A549 (cell line): ENCODE measurements around the gene BRAP. TPM values are rescaled to one million over a fixed set of nuclear protein-coding genes. Genes with fewer than 3 reads are reported as not detected.
"Not testable (repeated sequence)": the region's sequence is repeated elsewhere in the genome, so short reads cannot be mapped to it uniquely, and the experiment has no call there.

Source experiments
- ATAC-seq, 2 experiments: fragments of 200-7000 bp in 1 of 2; fragments of >200 bp in 1 of 2; cut with Nextera tagmentation in 1 of 2; cut with Tn5 transposase in 1 of 2; 3 replicates each; pipeline versions ENCODE4 v1.8.0 to v1.9.1; 2018 to 2020; ENCODE audit warnings: mild to moderate bottlenecking in 1 of 2, moderate library complexity in 1 of 2
- CTCF ChIA-PET: fragments of 300-600 bp; sonication (Branson Sonifier 250); formaldehyde crosslinking; extraction: SDS; loops from one replicate; lab custom pipeline; 2021; ENCODE audit warnings: antibody characterized with exemption, inconsistent platforms; lab: Yijun Ruan, JAX
- POLR2A ChIA-PET: fragments of 350-600 bp; formaldehyde crosslinking; extraction: SDS; loops from one replicate; lab custom pipeline; 2021; ENCODE audit warnings: antibody characterized with exemption, inconsistent platforms; lab: Yijun Ruan, JAX
- DNase-seq, 2 experiments: peaks; one replicate each; pipeline versions ENCODE4 v3.0.0 to v3.0.0-alpha.2; 2011 to 2016; ENCODE audit warnings: low read depth in 1 of 2, low spot score in 1 of 2
- FAIRE-seq: peaks from 2 replicates; lab custom pipeline; 2011; peaks lifted over from hg19 to GRCh38; lab: Jason Lieb, UNC
- H3K27ac ChIP-seq, 2 experiments: fragments of >200 bp; sonication (Bioruptor Twin); formaldehyde crosslinking; 3 replicates each; pipeline ENCODE4 v1.5.1; 2016 to 2017
- H3K4me1 ChIP-seq: fragments of >200 bp; sonication (Bioruptor Twin); formaldehyde crosslinking; 3 replicates; pipeline ENCODE4 v1.6.1; 2016
- H3K4me2 ChIP-seq: fragments of >200 bp; sonication (Bioruptor Twin); formaldehyde crosslinking; 3 replicates; pipeline ENCODE4 v1.6.1; 2016
- H3K4me3 ChIP-seq: fragments of >200 bp; sonication (Bioruptor Twin); formaldehyde crosslinking; 3 replicates; pipeline ENCODE4 v1.5.1; 2016
- H3K9me3 ChIP-seq: fragments of >200 bp; sonication (Bioruptor Twin); formaldehyde crosslinking; 3 replicates; pipeline ENCODE4 v1.6.1; 2016
- CBX2 ChIP-seq: fragments of 200-600 bp; sonication (generic); IDR thresholded peaks from 2 replicates; pipeline ENCODE4 v1.6.1; 2016; ENCODE audit warnings: low read depth, mild to moderate bottlenecking, borderline replicate concordance
- CHD2 ChIP-seq: fragments of 150-350 bp; IDR thresholded peaks from 2 replicates; pipeline ENCODE4 v1.6.1; 2014; ENCODE audit warnings: low read length; ENCODE audit not compliant: partially characterized antibody
- EHF ChIP-seq: fragments of 250-450 bp; sonication (Bioruptor Pico); IDR thresholded peaks from 2 replicates; pipeline ENCODE4 v1.5.0; 2020; ENCODE audit warnings: mild to moderate bottlenecking
- EP300 ChIP-seq, 2 experiments: fragments of >200 bp; sonication (Bioruptor Twin); formaldehyde crosslinking; IDR thresholded peaks; 2 replicates in 1 of 2; 3 replicates in 1 of 2; pipeline ENCODE4 v1.6.1; 2016 to 2017
- FOSL2 ChIP-seq, 2 experiments: fragments of 450-650 bp in 1 of 2; fragments of >200 bp in 1 of 2; sonication (Bioruptor Twin) in 1 of 2; formaldehyde crosslinking; IDR thresholded peaks; 2 replicates each; pipeline versions ENCODE4 v1.5.0 to v1.6.1; 2016 to 2020; ENCODE audit warnings: mild to moderate bottlenecking in 1 of 2, moderate library complexity in 1 of 2
- FOXS1 ChIP-seq: fragments of 250-450 bp; sonication (Bioruptor Pico); IDR thresholded peaks from 2 replicates; pipeline ENCODE4 v1.5.0; 2020; ENCODE audit warnings: mild to moderate bottlenecking, moderate library complexity
- GATA3 ChIP-seq: IDR thresholded peaks from 2 replicates; pipeline ENCODE4 v1.6.1; 2012; ENCODE audit warnings: borderline replicate concordance
- HDAC2 ChIP-seq: fragments of 200-600 bp; sonication (generic); IDR thresholded peaks from 2 replicates; pipeline ENCODE4 v1.6.1; 2016
- HOXB5 ChIP-seq: fragments of 250-450 bp; sonication (Bioruptor Pico); IDR thresholded peaks from 2 replicates; pipeline ENCODE4 v1.5.0; 2020; ENCODE audit warnings: mild to moderate bottlenecking, moderate library complexity
- KDM5A ChIP-seq: fragments of 200-600 bp; sonication (generic); IDR thresholded peaks from 2 replicates; pipeline ENCODE4 v1.6.1; 2016; ENCODE audit warnings: antibody characterized with exemption, mild to moderate bottlenecking
- NR3C1 ChIP-seq: fragments of >200 bp; sonication (Bioruptor Twin); formaldehyde crosslinking; IDR thresholded peaks from 3 replicates; pipeline ENCODE4 v1.6.1; 2017
- PHF8 ChIP-seq: fragments of 200-600 bp; sonication (generic); IDR thresholded peaks from 2 replicates; pipeline ENCODE4 v1.6.1; 2016; ENCODE audit warnings: low read depth, mild to moderate bottlenecking, antibody characterized with exemption, moderate library complexity, borderline replicate concordance
- POLR2AphosphoS2 ChIP-seq: conservative IDR thresholded peaks from 2 replicates; pipeline ENCODE4 v1.6.1; 2012; ENCODE audit warnings: low read length, improper control_type of control experiment, inconsistent platforms
- RNF2 ChIP-seq: fragments of 200-600 bp; sonication (generic); IDR thresholded peaks from 2 replicates; pipeline ENCODE4 v1.6.1; 2016; ENCODE audit warnings: low read depth, mild to moderate bottlenecking, antibody characterized with exemption, moderate library complexity, borderline replicate concordance
- SREBF2 ChIP-seq: fragments of 450-650 bp; IDR thresholded peaks from 2 replicates; pipeline ENCODE4 v1.6.1; 2014; ENCODE audit warnings: mild to moderate bottlenecking, moderate library complexity
- WGBS: methylation state at CpG from one replicate; pipeline ENCODE4 v1.1.6; 2017; ENCODE audit errors: missing lambda C conversion rate; 5-methylcytosine and 5-hydroxymethylcytosine counted together
- polyA plus RNA-seq, 4 experiments: library from polyadenylated mRNA; depleted of rRNA in 3 of 4; stranded (reverse); fragments of >200 nt; fragmentation: RNase III in 1 of 4; extraction: RNeasy Plus Mini Kit Qiagen cat#74134 plus additional on column Dnase treatment in 1 of 4; gene quantifications; 2 replicates in 3 of 4; 3 replicates in 1 of 4; pipeline ENCODE4 v1.2.3, GENCODE V29; 2011 to 2017
- TF ChIP-seq, protein P1 (sequence below): IDR thresholded peaks from 2 replicates; pipeline ENCODE4 v1.6.1; 2012
- TF ChIP-seq, protein P2 (sequence below): fragments of >200 bp; sonication (Bioruptor Twin); formaldehyde crosslinking; IDR thresholded peaks from 3 replicates; pipeline ENCODE4 v1.5.1; 2016
- TF ChIP-seq, protein P3 (sequence below): IDR thresholded peaks from 2 replicates; pipeline ENCODE4 v1.6.1; 2012; ENCODE audit warnings: low read depth, borderline replicate concordance
- TF ChIP-seq, protein P4 (sequence below): fragments of 250-450 bp; sonication (Bioruptor Pico); IDR thresholded peaks from 2 replicates; pipeline ENCODE4 v1.5.0; 2020; ENCODE audit warnings: low read depth, mild to moderate bottlenecking, moderate library complexity

Gene BRAP
- polyA plus RNA-seq, 2 of the 4 experiments (the other 2 are of a cell fraction): 13.0 to 29.7 TPM

DNA sequence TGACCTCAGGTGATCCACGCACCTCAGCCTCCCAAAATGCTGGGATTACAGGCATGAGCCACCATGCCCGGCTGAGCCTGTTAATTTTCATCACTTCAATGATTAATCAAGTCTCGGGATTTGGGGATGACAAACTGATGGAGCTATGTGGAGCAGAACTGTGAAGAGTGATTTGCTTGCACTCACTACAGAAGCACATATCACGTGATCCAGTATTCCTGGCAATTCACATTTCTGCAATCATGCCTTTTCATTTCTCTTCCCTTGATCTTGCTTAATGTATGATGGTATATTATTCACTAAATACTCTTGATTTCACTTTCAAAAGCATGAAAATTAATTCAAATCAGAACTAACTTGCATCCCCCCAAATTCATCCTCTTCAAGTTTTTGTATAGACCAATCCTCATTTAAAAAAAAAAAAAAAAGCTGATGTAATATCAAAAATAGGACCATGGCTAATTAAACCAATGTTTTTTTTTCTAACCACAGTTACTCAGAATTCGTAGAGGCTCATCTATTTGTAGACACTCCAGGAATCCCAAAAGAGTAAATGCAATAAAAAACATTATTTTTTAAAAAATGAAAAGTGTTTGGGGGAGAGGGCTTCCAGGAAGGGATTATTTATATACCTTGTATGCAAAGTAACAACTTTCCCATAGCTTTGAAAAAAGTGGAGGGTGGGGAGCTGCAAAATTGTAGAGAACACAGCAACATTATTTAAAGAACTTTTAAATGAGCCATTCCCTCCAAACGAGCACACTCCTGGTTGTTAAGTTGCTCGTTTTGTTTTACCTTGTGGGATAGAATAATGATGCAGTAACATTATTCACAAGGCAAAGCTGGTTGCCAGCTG, 79.6 kb downstream of the BRAP start:
- no peak for TF ChIP-seq EP300 (IDR thresholded peaks at IDR 0.05)
- no peak for TF ChIP-seq POLR2AphosphoS2
- no peak for TF ChIP-seq FOSL2 (IDR thresholded peaks at IDR 0.05)
- TF ChIP-seq FOSL2 (CRISPR knock-in tag; IDR thresholded peaks at IDR 0.05): no peak
- TF ChIP-seq SREBF2: no peak
- no peak for TF ChIP-seq GATA3
- TF ChIP-seq NR3C1: no peak
- no peak for TF ChIP-seq EHF (CRISPR knock-in tag)
- TF ChIP-seq, protein P1, sequence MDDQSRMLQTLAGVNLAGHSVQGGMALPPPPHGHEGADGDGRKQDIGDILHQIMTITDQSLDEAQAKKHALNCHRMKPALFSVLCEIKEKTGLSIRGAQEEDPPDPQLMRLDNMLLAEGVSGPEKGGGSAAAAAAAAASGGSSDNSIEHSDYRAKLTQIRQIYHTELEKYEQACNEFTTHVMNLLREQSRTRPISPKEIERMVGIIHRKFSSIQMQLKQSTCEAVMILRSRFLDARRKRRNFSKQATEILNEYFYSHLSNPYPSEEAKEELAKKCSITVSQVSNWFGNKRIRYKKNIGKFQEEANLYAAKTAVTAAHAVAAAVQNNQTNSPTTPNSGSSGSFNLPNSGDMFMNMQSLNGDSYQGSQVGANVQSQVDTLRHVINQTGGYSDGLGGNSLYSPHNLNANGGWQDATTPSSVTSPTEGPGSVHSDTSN: no peak
- no peak for TF ChIP-seq FOXS1 (CRISPR knock-in tag)
- no peak for TF ChIP-seq KDM5A
- no peak for TF ChIP-seq HOXB5
- TF ChIP-seq, protein P2, sequence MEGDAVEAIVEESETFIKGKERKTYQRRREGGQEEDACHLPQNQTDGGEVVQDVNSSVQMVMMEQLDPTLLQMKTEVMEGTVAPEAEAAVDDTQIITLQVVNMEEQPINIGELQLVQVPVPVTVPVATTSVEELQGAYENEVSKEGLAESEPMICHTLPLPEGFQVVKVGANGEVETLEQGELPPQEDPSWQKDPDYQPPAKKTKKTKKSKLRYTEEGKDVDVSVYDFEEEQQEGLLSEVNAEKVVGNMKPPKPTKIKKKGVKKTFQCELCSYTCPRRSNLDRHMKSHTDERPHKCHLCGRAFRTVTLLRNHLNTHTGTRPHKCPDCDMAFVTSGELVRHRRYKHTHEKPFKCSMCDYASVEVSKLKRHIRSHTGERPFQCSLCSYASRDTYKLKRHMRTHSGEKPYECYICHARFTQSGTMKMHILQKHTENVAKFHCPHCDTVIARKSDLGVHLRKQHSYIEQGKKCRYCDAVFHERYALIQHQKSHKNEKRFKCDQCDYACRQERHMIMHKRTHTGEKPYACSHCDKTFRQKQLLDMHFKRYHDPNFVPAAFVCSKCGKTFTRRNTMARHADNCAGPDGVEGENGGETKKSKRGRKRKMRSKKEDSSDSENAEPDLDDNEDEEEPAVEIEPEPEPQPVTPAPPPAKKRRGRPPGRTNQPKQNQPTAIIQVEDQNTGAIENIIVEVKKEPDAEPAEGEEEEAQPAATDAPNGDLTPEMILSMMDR: no peak
- no peak for TF ChIP-seq RNF2
- no peak for TF ChIP-seq PHF8
- TF ChIP-seq, protein P3, sequence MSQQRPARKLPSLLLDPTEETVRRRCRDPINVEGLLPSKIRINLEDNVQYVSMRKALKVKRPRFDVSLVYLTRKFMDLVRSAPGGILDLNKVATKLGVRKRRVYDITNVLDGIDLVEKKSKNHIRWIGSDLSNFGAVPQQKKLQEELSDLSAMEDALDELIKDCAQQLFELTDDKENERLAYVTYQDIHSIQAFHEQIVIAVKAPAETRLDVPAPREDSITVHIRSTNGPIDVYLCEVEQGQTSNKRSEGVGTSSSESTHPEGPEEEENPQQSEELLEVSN: no peak
- no peak for TF ChIP-seq CBX2
- TF ChIP-seq HDAC2: no peak
- TF ChIP-seq, protein P4, sequence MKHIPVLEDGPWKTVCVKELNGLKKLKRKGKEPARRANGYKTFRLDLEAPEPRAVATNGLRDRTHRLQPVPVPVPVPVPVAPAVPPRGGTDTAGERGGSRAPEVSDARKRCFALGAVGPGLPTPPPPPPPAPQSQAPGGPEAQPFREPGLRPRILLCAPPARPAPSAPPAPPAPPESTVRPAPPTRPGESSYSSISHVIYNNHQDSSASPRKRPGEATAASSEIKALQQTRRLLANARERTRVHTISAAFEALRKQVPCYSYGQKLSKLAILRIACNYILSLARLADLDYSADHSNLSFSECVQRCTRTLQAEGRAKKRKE: no peak
- TF ChIP-seq CHD2: no peak
- H3K4me3 ChIP-seq: no peak overlapping the region
- ATAC-seq (no peak), DNase-seq (no peak), FAIRE-seq (no peak)
- H3K4me2 ChIP-seq: no peak overlapping the region
- POLR2A ChIA-PET: interaction anchor here (0.6 kb wide), 1 partner anchor 123 kb away, joined by 3 read pairs; no protein-coding TSS in a partner anchor
- no peak overlapping the region for H3K27ac ChIP-seq
- CTCF ChIA-PET: interaction anchor here (0.6 kb wide), 1 partner anchor 870 kb away, joined by 4 read pairs; no protein-coding TSS in a partner anchor
- H3K9me3 ChIP-seq: no peaks in the 10 kb centered on the region
- no peaks in the 10 kb centered on the region for H3K4me1 ChIP-seq
- 65% methylated on average over 7 of the region's 7 CpGs for WGBS

DNA sequence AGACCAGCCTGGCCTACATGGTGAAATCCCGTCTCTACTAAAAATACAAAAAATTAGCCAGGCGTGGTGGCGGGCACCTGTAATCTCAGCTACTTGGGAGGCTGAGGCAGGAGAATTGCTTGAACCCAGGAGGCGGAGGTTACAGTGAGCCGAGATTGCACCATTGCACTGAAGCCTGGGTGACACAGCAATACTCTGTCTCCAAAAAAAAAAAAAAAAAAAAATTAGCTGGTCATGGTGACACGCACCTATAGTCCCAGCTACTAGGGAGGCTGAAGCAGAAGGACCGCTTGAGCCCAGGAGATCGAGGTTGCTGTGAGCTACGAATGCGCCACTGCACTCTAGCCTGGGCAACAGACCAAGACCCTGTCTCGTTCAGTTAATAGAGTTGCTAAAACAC, 82.9 kb downstream of the BRAP start:
- 92% methylated on average over 11 of the region's 11 CpGs for WGBS
- ATAC-seq, POLR2A ChIA-PET: not testable (repeated sequence)

More for the DNA sequence above, 82.9 kb downstream of the BRAP start:
- FAIRE-seq, DNase-seq, H3K9me3 ChIP-seq, H3K4me1 ChIP-seq, H3K4me3 ChIP-seq, H3K27ac ChIP-seq, H3K4me2 ChIP-seq: not testable (repeated sequence)
- CTCF ChIA-PET: interaction anchor here (0.9 to 1.2 kb wide), 3 partner anchors 9 to 206 kb away, joined by 3 to 4 read pairs (median 3); no protein-coding TSS in a partner anchor
